Suprapubic skin (tissue), 4 donors: ENCODE data around the gene CYP4F2.

Experiments
- CTCF ChIP-seq, 2 donors: fragments of 200-600 bp in 1 of 2; fragments of 450-650 bp in 1 of 2; sonication (generic) in 1 of 2; IDR thresholded peaks; one replicate each; pipeline ENCODE4 v1.5.1; 2016 to 2019; ENCODE audit warnings: antibody characterized with exemption in 2 of 2, mild to moderate bottlenecking in 1 of 2, moderate library complexity in 1 of 2
- EP300 ChIP-seq: sonication (generic); formaldehyde crosslinking; IDR thresholded peaks from one replicate; pipeline ENCODE4 v1.6.1; 2017; ENCODE audit warnings: antibody characterized with exemption
- POLR2A ChIP-seq, 2 donors: fragments of 450-650 bp; IDR thresholded peaks; one replicate each; pipeline ENCODE4 v1.6.1; 2017; ENCODE audit warnings: antibody characterized with exemption in 2 of 2, mild to moderate bottlenecking in 2 of 2, moderate library complexity in 2 of 2
- POLR2AphosphoS5 ChIP-seq, 3 donors: sonication (generic); formaldehyde crosslinking; IDR thresholded peaks; one replicate each; pipeline ENCODE4 v1.6.1; 2017; ENCODE audit warnings: antibody characterized with exemption in 3 of 3

DNA sequence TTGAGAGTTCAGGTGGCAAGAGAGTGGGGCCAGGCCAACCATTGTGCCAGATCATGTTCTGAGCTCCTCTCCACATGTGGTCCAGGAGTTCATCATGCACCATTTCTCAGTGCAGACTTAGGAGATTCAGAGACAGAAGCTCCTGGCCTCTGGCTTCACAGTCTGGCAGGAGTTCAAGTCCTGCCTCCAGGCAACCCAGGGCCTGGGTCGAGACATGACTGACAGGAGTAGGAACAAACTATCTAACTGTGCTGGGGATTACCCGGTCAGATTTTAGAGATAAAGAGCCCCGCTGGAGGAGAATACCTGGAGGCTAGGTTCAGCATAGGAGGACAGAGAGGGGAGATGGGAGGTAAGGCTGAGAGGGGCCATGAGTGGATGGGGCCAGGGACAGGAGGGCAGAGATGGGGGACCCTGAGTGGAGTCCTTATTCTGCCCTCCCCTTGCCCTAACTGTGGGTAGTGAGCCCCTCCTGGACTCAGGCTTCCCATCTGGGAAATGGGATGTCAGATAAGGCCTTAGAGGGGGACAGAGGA is 37.4 kb upstream of the CYP4F2 start:
- TF ChIP-seq CTCF (IDR thresholded peaks at IDR 0.05), result no peak
- TF ChIP-seq POLR2A (IDR thresholded peaks at IDR 0.05), result no peak
- TF ChIP-seq EP300, result no peak
- TF ChIP-seq POLR2AphosphoS5 (IDR thresholded peaks at IDR 0.05), result no peak
